K562 (cell line): Measurements from ENCODE around the gene TREX2. TPM values are rescaled to one million over a fixed set of nuclear protein-coding genes. Genes with fewer than 3 reads are reported as not detected.

ENCODE experiments used
- ATAC-seq: fragments of 200-7000 bp; cut with Tn5 transposase; 3 replicates; pipeline ENCODE4 v1.9.1; 2020; ENCODE audit warnings: moderate library complexity
- BruUV-seq: library from RNA; stranded (reverse); fragments of 400-500 nt; replicated peaks from 2 replicates; lab custom pipeline; 2021; lab: Mats Ljungman, UMichigan
- CTCF ChIA-PET: fragments of 300-600 bp; formaldehyde crosslinking; extraction: SDS; loops from one replicate; lab custom pipeline; 2021; ENCODE audit warnings: low intra/inter-chr PET ratio; lab: Yijun Ruan, JAX
- POLR2A ChIA-PET: fragments of 300-600, 350-650 bp; sonication (Branson Sonifier 250); formaldehyde crosslinking; extraction: SDS; loops from one replicate; lab custom pipeline; 2021; ENCODE audit warnings: antibody characterized with exemption, inconsistent platforms; lab: Yijun Ruan, JAX
- DNase-seq, 4 experiments: peaks; one replicate each; pipeline versions ENCODE4 v3.0.0 to v3.0.0-alpha.2; 2011 to 2018; ENCODE audit warnings: low spot score in 3 of 4, mixed read lengths in 3 of 4; ENCODE audit errors: extremely low read depth in 1 of 4
- FAIRE-seq: peaks from 2 replicates; lab custom pipeline; 2011; peaks lifted over from hg19 to GRCh38; lab: Jason Lieb, UNC
- H2AFZ ChIP-seq: 2 replicates; pipeline ENCODE4 v1.6.0; 2011; ENCODE audit warnings: low read depth, low read length, control low read depth, inconsistent platforms
- H3K27ac ChIP-seq: fragments of 200-600 bp; 3 replicates; pipeline ENCODE4 v1.8.0; 2011; ENCODE audit warnings: low read depth, mild to moderate bottlenecking, control low read depth, inconsistent platforms, low read length, moderate library complexity, mixed read lengths; ENCODE audit errors: extremely low read depth
- H3K27me3 ChIP-seq, 2 experiments: fragments of 300-600 bp in 1 of 2; 2 replicates in 1 of 2; 3 replicates in 1 of 2; pipeline versions ENCODE4 v1.6.0 to v1.8.0; 2011; ENCODE audit warnings: inconsistent platforms in 2 of 2, low read length in 2 of 2, mild to moderate bottlenecking in 1 of 2, mixed read lengths in 1 of 2, moderate library complexity in 1 of 2; ENCODE audit not compliant: control insufficient read depth in 2 of 2, insufficient read depth in 2 of 2
- H3K36me3 ChIP-seq: fragments of 300-600 bp; 3 replicates; pipeline ENCODE4 v1.8.0; 2011; ENCODE audit warnings: mild to moderate bottlenecking, low read length, inconsistent platforms; ENCODE audit not compliant: control insufficient read depth, insufficient read depth
- H3K4me1 ChIP-seq, 2 experiments: fragments of 200-600 bp in 1 of 2; replicated peaks in 1 of 2; 2 replicates in 1 of 2; 3 replicates in 1 of 2; pipeline versions ENCODE4 v1.5.1 to v1.8.0; 2011; ENCODE audit warnings: inconsistent platforms in 2 of 2, low read length in 2 of 2, mild to moderate bottlenecking in 1 of 2, mixed read lengths in 1 of 2, moderate library complexity in 1 of 2; ENCODE audit not compliant: control insufficient read depth in 2 of 2, insufficient read depth in 2 of 2
- H3K4me2 ChIP-seq: 2 replicates; pipeline ENCODE4 v1.6.1; 2011; ENCODE audit warnings: low read length, control low read depth, inconsistent platforms, mixed read lengths; ENCODE audit not compliant: insufficient read depth
- H3K4me3 ChIP-seq: fragments of 200-600 bp; sonication (generic), shearing (Covaris generic); 2 replicates; pipeline ENCODE4 v1.5.1; 2016; ENCODE audit warnings: control low read depth, inconsistent platforms
- H3K79me2 ChIP-seq: fragments of 200-600 bp; 3 replicates; pipeline ENCODE4 v1.8.0; 2011; ENCODE audit warnings: low read length, inconsistent platforms; ENCODE audit not compliant: control insufficient read depth, insufficient read depth
- H3K9ac ChIP-seq, 2 experiments: 2 replicates each; pipeline versions ENCODE4 v1.6.0 to v1.6.1; 2011; ENCODE audit warnings: low read depth in 2 of 2, low read length in 2 of 2, control low read depth in 1 of 2, inconsistent platforms in 1 of 2, mild to moderate bottlenecking in 1 of 2, mixed read lengths in 1 of 2; ENCODE audit not compliant: insufficient read depth in 1 of 2
- H3K9me1 ChIP-seq: one replicate; pipeline ENCODE4 v1.6.0; 2011; ENCODE audit warnings: inconsistent platforms, mild to moderate bottlenecking, low read length, moderate library complexity; ENCODE audit not compliant: control insufficient read depth, insufficient read depth
- H3K9me3 ChIP-seq: replicated peaks from 2 replicates; pipeline ENCODE4 v1.5.1; 2011; ENCODE audit warnings: low read depth, low read length, inconsistent platforms; ENCODE audit not compliant: control insufficient read depth, insufficient read depth
- H4K20me1 ChIP-seq: replicated peaks from 2 replicates; pipeline ENCODE4 v1.6.1; 2011; ENCODE audit warnings: low read length, inconsistent platforms, mixed read lengths; ENCODE audit not compliant: control insufficient read depth, insufficient read depth
- ELF2 ChIP-seq: fragments of 250-450 bp; sonication (Bioruptor Pico); IDR thresholded peaks from 2 replicates; pipeline ENCODE4 v1.5.0; 2021; ENCODE audit warnings: mild to moderate bottlenecking
- EP400 ChIP-seq: fragments of 450-650 bp; IDR thresholded peaks from 2 replicates; pipeline ENCODE4 v1.6.1; 2017; ENCODE audit warnings: antibody characterized with exemption, mild to moderate bottlenecking, moderate library complexity
- NCOA4 ChIP-seq: fragments of 450-650 bp; IDR thresholded peaks from 2 replicates; pipeline ENCODE4 v1.6.1; 2018; ENCODE audit warnings: mild to moderate bottlenecking; ENCODE audit not compliant: partially characterized antibody
- NEUROD1 ChIP-seq: fragments of 150-350 bp; IDR thresholded peaks from 2 replicates; pipeline ENCODE4 v1.6.1; 2014; ENCODE audit warnings: borderline replicate concordance, low read length, low read depth; ENCODE audit not compliant: partially characterized antibody
- RAD21 ChIP-seq, 2 experiments: fragments of 250-450 bp in 1 of 2; fragments of 450-650 bp in 1 of 2; sonication (Bioruptor Pico) in 1 of 2; formaldehyde crosslinking in 1 of 2; IDR thresholded peaks in 1 of 2; conservative IDR thresholded peaks in 1 of 2; 2 replicates each; pipeline versions ENCODE4 v1.4.0 to v1.8.0; 2020 to 2022; ENCODE audit warnings: mild to moderate bottlenecking in 2 of 2, moderate library complexity in 1 of 2
- RHOXF2B ChIP-seq: fragments of 250-450 bp; sonication (Bioruptor Pico); conservative IDR thresholded peaks from 2 replicates; pipeline ENCODE4 v1.5.1; 2021
- SMC3 ChIP-seq: conservative IDR thresholded peaks from 2 replicates; pipeline ENCODE4 v1.6.1; 2011; ENCODE audit warnings: low read depth, low read length, improper control_type of control experiment; ENCODE audit not compliant: insufficient read depth
- TEAD2 ChIP-seq: fragments of 450-650 bp; IDR thresholded peaks from 2 replicates; pipeline ENCODE4 v1.6.1; 2016; ENCODE audit warnings: missing genetic modification characterization, control low read depth, missing compliant biosample characterization
- ZNF174 ChIP-seq: fragments of 250-450 bp; sonication (Bioruptor Pico); IDR thresholded peaks from 2 replicates; pipeline ENCODE4 v1.4.0; 2020; ENCODE audit warnings: mild to moderate bottlenecking
- ZNF766 ChIP-seq: fragments of 200-800 bp; sonication (Bioruptor generic); conservative IDR thresholded peaks from 2 replicates; pipeline ENCODE4 v1.6.1; 2016; ENCODE audit warnings: missing genetic modification characterization, missing compliant biosample characterization
- WGBS: fragments of 100-300 bp; shearing (Covaris generic); methylation state at CpG from one replicate; pipeline ENCODE4 v1.1.6; 2016; ENCODE audit warnings: low coverage, mixed read lengths; ENCODE audit not compliant: insufficient coverage; ENCODE audit errors: missing lambda C conversion rate; 5-methylcytosine and 5-hydroxymethylcytosine counted together
- in situ Hi-C: fragments of 300-500 bp; cut with MboI; formaldehyde crosslinking; loops from 4 replicates; pipeline ENCODE4 v1.15.0; 2018; ENCODE audit warnings: inconsistent platforms, mixed read lengths
- intact Hi-C: fragments of 100-400 bp; cut with micrococcal nuclease; formaldehyde crosslinking; loops from 2 replicates; pipeline ENCODE4 v1.14.2; 2022
- polyA plus RNA-seq, 8 experiments: library from polyadenylated mRNA; depleted of rRNA in 4 of 8; stranded (reverse) in 5 of 8; unstranded in 3 of 8; fragments of >200 nt; fragmentation: Nextera tagmentation in 2 of 8; fragmentation: Illumina TruSeq in 1 of 8; extraction: Ambion mirVana in 2 of 8; extraction: Trizol in 1 of 8; gene quantifications; 2 replicates each; pipeline versions ENCODE4 v1.2.1 to v1.2.3, GENCODE V29; 2011 to 2014; ENCODE audit warnings: inconsistent platforms in 1 of 8, missing spikeins in 1 of 8
- total RNA-seq, 7 experiments: library from RNA; depleted of rRNA in 6 of 7; stranded (reverse); fragments of >200 nt in 6 of 7; fragmentation: Illumina TruSeq in 2 of 7; extraction: Trizol in 2 of 7; gene quantifications; 2 replicates each; pipeline versions ENCODE4 v1.2.1 to v1.2.3, GENCODE V29; 2011 to 2021; ENCODE audit warnings: low replicate concordance in 1 of 7
- TF ChIP-seq, protein P1 (sequence below): sonication (generic); formaldehyde crosslinking; IDR thresholded peaks from 2 replicates; pipeline ENCODE4 v1.8.0; 2023; ENCODE audit warnings: missing genetic modification reagents, mild to moderate bottlenecking, borderline replicate concordance
- TF ChIP-seq, protein P2 (sequence below): IDR thresholded peaks from 2 replicates; pipeline ENCODE4 v1.6.1; 2014; ENCODE audit warnings: antibody characterized with exemption
- TF ChIP-seq, protein P3 (sequence below), 3 experiments: IDR thresholded peaks in 2 of 3; conservative IDR thresholded peaks in 1 of 3; 2 replicates each; pipeline ENCODE4 v1.5.1; 2011 to 2012; ENCODE audit warnings: low read length in 3 of 3, mild to moderate bottlenecking in 3 of 3, control low read depth in 2 of 3, improper control_type of control experiment in 1 of 3, inconsistent platforms in 1 of 3, low read depth in 1 of 3, mixed read lengths in 1 of 3, moderate library complexity in 1 of 3; ENCODE audit not compliant: insufficient read depth in 2 of 3

Gene TREX2
- total and polyA plus RNA-seq, 9 of the 15 experiments (the other 6 are each of a cell fraction or from before 2014, with no cell fraction given) = 0.07 to 1.5 (median 0.33) TPM; not detected in 2

DNA sequence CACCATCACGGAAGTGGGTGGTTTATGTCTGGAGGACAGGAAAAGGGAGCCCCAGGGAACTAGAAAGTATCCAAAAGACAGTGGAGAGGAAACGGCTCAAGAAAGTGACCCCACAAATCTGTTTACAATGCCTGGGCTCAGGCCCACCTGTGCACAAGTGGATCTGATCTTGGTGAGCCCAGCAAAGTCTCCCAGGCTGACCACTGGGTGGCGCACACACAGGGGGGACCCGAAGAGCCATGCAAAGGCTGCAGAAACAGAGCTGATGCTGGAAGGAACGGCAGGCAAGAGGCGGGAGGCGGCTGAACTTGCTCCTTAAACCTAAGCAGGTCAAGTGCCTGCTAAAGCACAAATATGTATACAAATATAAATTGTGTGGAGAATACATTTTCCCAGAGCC is 15.0 kb upstream of the TREX2 start:
- BruUV-seq = no TSS peak
- H4K20me1 ChIP-seq = peaks cover 11% of the 10 kb centered on the region; the same call in 1 of the 2 replicates
- no peaks in the 10 kb centered on the region for H3K79me2 ChIP-seq
- no peak overlapping the region for H3K27ac ChIP-seq
- H3K27me3 ChIP-seq = no peaks in the 10 kb centered on the region
- peaks cover 82% of the 10 kb centered on the region for H3K36me3 ChIP-seq
- ATAC-seq (peak; percentile 97), DNase-seq (peak; percentile 48 to 63 (median 54)), FAIRE-seq (peak; percentile 81)
- CTCF ChIA-PET = interaction anchor here (1.0 to 2.3 kb wide), 2 partner anchors 28 to 46 kb away, joined by 3 to 9 read pairs; no protein-coding TSS in a partner anchor
- no peak overlapping the region for H3K4me2 ChIP-seq
- in situ Hi-C loops = no loop called here
- H3K9me1 ChIP-seq = peaks cover 3% of the 10 kb centered on the region
- peaks cover 0 to 5% of the 10 kb centered on the region in 2 experiments; a peak in 1 of 5 replicates for H3K4me1 ChIP-seq
- H3K9ac ChIP-seq = no peak overlapping the region
- intact Hi-C loops = loop anchor here (1.0 kb wide), 1 partner anchor 46 kb away; no protein-coding TSS in a partner anchor
- WGBS = 33% methylated on average over 7 of the region's 7 CpGs
- no peaks in the 10 kb centered on the region for H3K9me3 ChIP-seq
- POLR2A ChIA-PET = interaction anchor here (0.6 to 1.0 kb wide), 3 partner anchors 15 to 334 kb away, joined by 3 read pairs; partner anchors contain the start of genes IDH3G, SSR4 and TREX2
- H3K4me3 ChIP-seq = no peak overlapping the region
- no peak overlapping the region for H2AFZ ChIP-seq
- TF ChIP-seq RAD21 (CRISPR knock-in tag; conservative IDR thresholded peaks at IDR 0.05 in 1 of 2, IDR thresholded peaks at IDR 0.05 in 1 of 2) = peak in 1 of 2 experiments; percentile 46; a peak in 2 of 4 replicates
- TF ChIP-seq ZNF766 (CRISPR knock-in tag) = no peak
- TF ChIP-seq, protein P1, sequence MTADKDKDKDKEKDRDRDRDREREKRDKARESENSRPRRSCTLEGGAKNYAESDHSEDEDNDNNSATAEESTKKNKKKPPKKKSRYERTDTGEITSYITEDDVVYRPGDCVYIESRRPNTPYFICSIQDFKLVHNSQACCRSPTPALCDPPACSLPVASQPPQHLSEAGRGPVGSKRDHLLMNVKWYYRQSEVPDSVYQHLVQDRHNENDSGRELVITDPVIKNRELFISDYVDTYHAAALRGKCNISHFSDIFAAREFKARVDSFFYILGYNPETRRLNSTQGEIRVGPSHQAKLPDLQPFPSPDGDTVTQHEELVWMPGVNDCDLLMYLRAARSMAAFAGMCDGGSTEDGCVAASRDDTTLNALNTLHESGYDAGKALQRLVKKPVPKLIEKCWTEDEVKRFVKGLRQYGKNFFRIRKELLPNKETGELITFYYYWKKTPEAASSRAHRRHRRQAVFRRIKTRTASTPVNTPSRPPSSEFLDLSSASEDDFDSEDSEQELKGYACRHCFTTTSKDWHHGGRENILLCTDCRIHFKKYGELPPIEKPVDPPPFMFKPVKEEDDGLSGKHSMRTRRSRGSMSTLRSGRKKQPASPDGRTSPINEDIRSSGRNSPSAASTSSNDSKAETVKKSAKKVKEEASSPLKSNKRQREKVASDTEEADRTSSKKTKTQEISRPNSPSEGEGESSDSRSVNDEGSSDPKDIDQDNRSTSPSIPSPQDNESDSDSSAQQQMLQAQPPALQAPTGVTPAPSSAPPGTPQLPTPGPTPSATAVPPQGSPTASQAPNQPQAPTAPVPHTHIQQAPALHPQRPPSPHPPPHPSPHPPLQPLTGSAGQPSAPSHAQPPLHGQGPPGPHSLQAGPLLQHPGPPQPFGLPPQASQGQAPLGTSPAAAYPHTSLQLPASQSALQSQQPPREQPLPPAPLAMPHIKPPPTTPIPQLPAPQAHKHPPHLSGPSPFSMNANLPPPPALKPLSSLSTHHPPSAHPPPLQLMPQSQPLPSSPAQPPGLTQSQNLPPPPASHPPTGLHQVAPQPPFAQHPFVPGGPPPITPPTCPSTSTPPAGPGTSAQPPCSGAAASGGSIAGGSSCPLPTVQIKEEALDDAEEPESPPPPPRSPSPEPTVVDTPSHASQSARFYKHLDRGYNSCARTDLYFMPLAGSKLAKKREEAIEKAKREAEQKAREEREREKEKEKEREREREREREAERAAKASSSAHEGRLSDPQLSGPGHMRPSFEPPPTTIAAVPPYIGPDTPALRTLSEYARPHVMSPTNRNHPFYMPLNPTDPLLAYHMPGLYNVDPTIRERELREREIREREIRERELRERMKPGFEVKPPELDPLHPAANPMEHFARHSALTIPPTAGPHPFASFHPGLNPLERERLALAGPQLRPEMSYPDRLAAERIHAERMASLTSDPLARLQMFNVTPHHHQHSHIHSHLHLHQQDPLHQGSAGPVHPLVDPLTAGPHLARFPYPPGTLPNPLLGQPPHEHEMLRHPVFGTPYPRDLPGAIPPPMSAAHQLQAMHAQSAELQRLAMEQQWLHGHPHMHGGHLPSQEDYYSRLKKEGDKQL (CRISPR knock-in tag) = no peak
- TF ChIP-seq ELF2 (CRISPR knock-in tag) = no peak
- TF ChIP-seq, protein P2, sequence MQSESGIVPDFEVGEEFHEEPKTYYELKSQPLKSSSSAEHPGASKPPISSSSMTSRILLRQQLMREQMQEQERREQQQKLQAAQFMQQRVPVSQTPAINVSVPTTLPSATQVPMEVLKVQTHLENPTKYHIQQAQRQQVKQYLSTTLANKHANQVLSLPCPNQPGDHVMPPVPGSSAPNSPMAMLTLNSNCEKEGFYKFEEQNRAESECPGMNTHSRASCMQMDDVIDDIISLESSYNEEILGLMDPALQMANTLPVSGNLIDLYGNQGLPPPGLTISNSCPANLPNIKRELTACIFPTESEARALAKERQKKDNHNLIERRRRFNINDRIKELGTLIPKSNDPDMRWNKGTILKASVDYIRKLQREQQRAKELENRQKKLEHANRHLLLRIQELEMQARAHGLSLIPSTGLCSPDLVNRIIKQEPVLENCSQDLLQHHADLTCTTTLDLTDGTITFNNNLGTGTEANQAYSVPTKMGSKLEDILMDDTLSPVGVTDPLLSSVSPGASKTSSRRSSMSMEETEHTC = no peak
- TF ChIP-seq, protein P3, sequence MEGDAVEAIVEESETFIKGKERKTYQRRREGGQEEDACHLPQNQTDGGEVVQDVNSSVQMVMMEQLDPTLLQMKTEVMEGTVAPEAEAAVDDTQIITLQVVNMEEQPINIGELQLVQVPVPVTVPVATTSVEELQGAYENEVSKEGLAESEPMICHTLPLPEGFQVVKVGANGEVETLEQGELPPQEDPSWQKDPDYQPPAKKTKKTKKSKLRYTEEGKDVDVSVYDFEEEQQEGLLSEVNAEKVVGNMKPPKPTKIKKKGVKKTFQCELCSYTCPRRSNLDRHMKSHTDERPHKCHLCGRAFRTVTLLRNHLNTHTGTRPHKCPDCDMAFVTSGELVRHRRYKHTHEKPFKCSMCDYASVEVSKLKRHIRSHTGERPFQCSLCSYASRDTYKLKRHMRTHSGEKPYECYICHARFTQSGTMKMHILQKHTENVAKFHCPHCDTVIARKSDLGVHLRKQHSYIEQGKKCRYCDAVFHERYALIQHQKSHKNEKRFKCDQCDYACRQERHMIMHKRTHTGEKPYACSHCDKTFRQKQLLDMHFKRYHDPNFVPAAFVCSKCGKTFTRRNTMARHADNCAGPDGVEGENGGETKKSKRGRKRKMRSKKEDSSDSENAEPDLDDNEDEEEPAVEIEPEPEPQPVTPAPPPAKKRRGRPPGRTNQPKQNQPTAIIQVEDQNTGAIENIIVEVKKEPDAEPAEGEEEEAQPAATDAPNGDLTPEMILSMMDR (IDR thresholded peaks at IDR 0.05 in 2 of 3, conservative IDR thresholded peaks at IDR 0.05 in 1 of 3; ENCODE audit: insufficient read depth in 2 of 3, low read depth in 1 of 3, low read length in 3 of 3) = peak; percentile 66 to 83 (median 74)
- TF ChIP-seq TEAD2 = no peak
- TF ChIP-seq RHOXF2B (CRISPR knock-in tag) = no peak
- TF ChIP-seq NEUROD1 = no peak
- no peak for TF ChIP-seq NCOA4
- TF ChIP-seq EP400 = no peak
- no peak for TF ChIP-seq ZNF174
- peak; percentile 67 for TF ChIP-seq SMC3
